Neural cell (in vitro differentiated cells): ENCODE measurements around the gene COL6A5. TPM values are rescaled to one million over a fixed set of nuclear protein-coding genes. Genes with fewer than 3 reads are reported as not detected.

Source experiments
- H2AFZ ChIP-seq: fragments of 200-600, 300-800 bp; sonication (generic), shearing (Covaris generic); 2 replicates; pipeline ENCODE4 v1.6.0; 2014; ENCODE audit warnings: low read depth, mild to moderate bottlenecking, antibody characterized with exemption, low read length, moderate library complexity
- H3F3A ChIP-seq: fragments of 200-600 bp; shearing (Covaris generic); 2 replicates; pipeline ENCODE4 v1.6.1; 2016; ENCODE audit warnings: mild to moderate bottlenecking, moderate library complexity, mixed read lengths, antibody characterized with exemption, low read length; ENCODE audit not compliant: insufficient read depth, poor library complexity, severe bottlenecking
- H3K27ac ChIP-seq: fragments of 200-600, 300-800 bp; sonication (generic), shearing (Covaris generic); 2 replicates; pipeline ENCODE4 v1.5.1; 2014; ENCODE audit warnings: mild to moderate bottlenecking, low read length, moderate library complexity
- H3K27me3 ChIP-seq: fragments of 300-800, 200-600 bp; sonication (generic), shearing (Covaris generic); 2 replicates; pipeline ENCODE4 v1.6.0; 2014; ENCODE audit warnings: mild to moderate bottlenecking, low read depth, low read length, moderate library complexity; ENCODE audit not compliant: insufficient read depth
- H3K36me3 ChIP-seq: fragments of 300-800, 200-600 bp; sonication (generic), shearing (Covaris generic); 2 replicates; pipeline ENCODE4 v1.5.1; 2014; ENCODE audit warnings: mild to moderate bottlenecking, antibody characterized with exemption, low read length, moderate library complexity; ENCODE audit not compliant: insufficient read depth
- H3K4me2 ChIP-seq: fragments of 300-800, 200-600 bp; sonication (generic), shearing (Covaris generic); 2 replicates; pipeline ENCODE4 v1.6.0; 2014; ENCODE audit warnings: mild to moderate bottlenecking, low read length
- H3K4me3 ChIP-seq: fragments of 300-800, 200-600 bp; sonication (generic), shearing (Covaris generic); 2 replicates; pipeline ENCODE4 v1.5.1; 2014; ENCODE audit warnings: mild to moderate bottlenecking, low read length, moderate library complexity
- H3K79me2 ChIP-seq: fragments of 200-600 bp; shearing (Covaris generic); replicated peaks from 2 replicates; pipeline ENCODE4 v1.6.0; 2014; ENCODE audit warnings: mild to moderate bottlenecking, low read length, moderate library complexity; ENCODE audit not compliant: insufficient read depth
- H3K9ac ChIP-seq: fragments of 300-800, 200-600 bp; sonication (generic), shearing (Covaris generic); 2 replicates; pipeline ENCODE4 v1.6.1; 2016; ENCODE audit warnings: mild to moderate bottlenecking, low read length, mixed read lengths
- H3K9me2 ChIP-seq: fragments of 200-600 bp; shearing (Covaris generic); 2 replicates; pipeline ENCODE4 v1.6.1; 2016; ENCODE audit warnings: mild to moderate bottlenecking, low read length, mixed read lengths; ENCODE audit not compliant: insufficient read depth
- H3K9me3 ChIP-seq: fragments of 200-600, 300-800 bp; sonication (generic), shearing (Covaris generic); 2 replicates; pipeline ENCODE4 v1.6.1; 2016; ENCODE audit warnings: mild to moderate bottlenecking, mixed run types, low read length, moderate library complexity, mixed read lengths
- H4K20me1 ChIP-seq: fragments of 200-600 bp; shearing (Covaris generic); 2 replicates; pipeline ENCODE4 v1.6.1; 2016; ENCODE audit warnings: mild to moderate bottlenecking, mixed run types; ENCODE audit not compliant: insufficient read depth
- EP300 ChIP-seq: fragments of 450-650 bp; conservative IDR thresholded peaks from 2 replicates; pipeline ENCODE4 v1.6.1; 2014; ENCODE audit warnings: antibody characterized with exemption, mild to moderate bottlenecking, moderate library complexity; ENCODE audit not compliant: poor library complexity, severe bottlenecking
- EZH2 ChIP-seq: fragments of 200-600, 300-800 bp; shearing (Covaris generic), sonication (generic); IDR thresholded peaks from 2 replicates; pipeline ENCODE4 v1.6.1; 2014; ENCODE audit warnings: antibody characterized with exemption, low read length, borderline replicate concordance, mild to moderate bottlenecking; ENCODE audit not compliant: insufficient read depth, poor library complexity, severe bottlenecking
- MXI1 ChIP-seq: fragments of 450-650 bp; conservative IDR thresholded peaks from 2 replicates; pipeline ENCODE4 v1.6.1; 2014; ENCODE audit warnings: antibody characterized with exemption, mild to moderate bottlenecking; ENCODE audit not compliant: poor library complexity, severe bottlenecking
- POLR2AphosphoS5 ChIP-seq: IDR thresholded peaks from 2 replicates; pipeline ENCODE4 v1.6.1; 2012
- RAD21 ChIP-seq: fragments of 450-650 bp; conservative IDR thresholded peaks from 2 replicates; pipeline ENCODE4 v1.6.1; 2014; ENCODE audit warnings: antibody characterized with exemption, mild to moderate bottlenecking, moderate library complexity
- SMC3 ChIP-seq: fragments of 450-650 bp; conservative IDR thresholded peaks from 2 replicates; pipeline ENCODE4 v1.6.1; 2014; ENCODE audit warnings: antibody characterized with exemption, mild to moderate bottlenecking, moderate library complexity; ENCODE audit not compliant: poor library complexity
- TAF1 ChIP-seq: IDR thresholded peaks from 2 replicates; pipeline ENCODE4 v1.6.1; 2012; ENCODE audit warnings: low read depth
- polyA plus RNA-seq: library from polyadenylated mRNA; depleted of rRNA; stranded (reverse); fragments of >200 nt; gene quantifications from 2 replicates; pipeline ENCODE4 v1.2.3, GENCODE V29; 2014
- TF ChIP-seq, protein P1 (sequence below): fragments of 450-650 bp; IDR thresholded peaks from 2 replicates; pipeline ENCODE4 v1.5.1; 2014; ENCODE audit warnings: antibody characterized with exemption, mild to moderate bottlenecking, moderate library complexity; ENCODE audit not compliant: poor library complexity, severe bottlenecking
- TF ChIP-seq, protein P2 (sequence below): IDR thresholded peaks from 2 replicates; pipeline ENCODE4 v1.6.1; 2012; ENCODE audit warnings: borderline replicate concordance

The COL6A5 gene
- polyA plus RNA-seq, 1 donor from 2014 or later = not detected

DNA sequence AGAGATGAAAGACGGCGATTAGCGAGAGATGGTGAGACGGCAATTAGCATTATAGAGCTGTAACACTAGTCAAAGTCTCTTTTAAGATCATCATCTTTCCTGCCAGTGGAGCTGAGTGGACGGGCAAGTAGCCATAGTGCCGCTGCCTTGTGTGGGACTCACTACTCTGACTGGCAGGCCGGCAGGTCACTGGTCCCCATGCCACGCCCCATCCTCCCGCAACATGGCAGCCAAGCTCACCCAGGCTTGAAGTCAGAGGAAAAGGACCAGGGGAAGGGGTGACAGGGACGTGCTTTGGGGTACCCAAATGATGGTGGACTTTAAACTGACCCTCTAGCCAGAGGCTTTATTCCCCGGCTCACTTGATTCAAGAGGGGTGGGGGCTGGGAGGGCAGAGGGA is 44.6 kb upstream of the COL6A5 start:
- Histone ChIP-seq H3K9me2 (no peaks in the 10 kb centered on the region), H3K36me3 (no peaks in the 10 kb centered on the region), H3K27ac (no peak overlapping the region), H3K79me2 (no peaks in the 10 kb centered on the region), H3K9me3 (no peaks in the 10 kb centered on the region), H3K27me3 (no peaks in the 10 kb centered on the region), H4K20me1 (no peaks in the 10 kb centered on the region), H3F3A (no peaks in the 10 kb centered on the region), H2AFZ (no peak overlapping the region), H3K4me3 (no peak overlapping the region), H3K9ac (no peak overlapping the region), H3K4me2 (no peak overlapping the region)
- TF ChIP-seq EZH2 = no peak
- no peak for TF ChIP-seq RAD21

DNA sequence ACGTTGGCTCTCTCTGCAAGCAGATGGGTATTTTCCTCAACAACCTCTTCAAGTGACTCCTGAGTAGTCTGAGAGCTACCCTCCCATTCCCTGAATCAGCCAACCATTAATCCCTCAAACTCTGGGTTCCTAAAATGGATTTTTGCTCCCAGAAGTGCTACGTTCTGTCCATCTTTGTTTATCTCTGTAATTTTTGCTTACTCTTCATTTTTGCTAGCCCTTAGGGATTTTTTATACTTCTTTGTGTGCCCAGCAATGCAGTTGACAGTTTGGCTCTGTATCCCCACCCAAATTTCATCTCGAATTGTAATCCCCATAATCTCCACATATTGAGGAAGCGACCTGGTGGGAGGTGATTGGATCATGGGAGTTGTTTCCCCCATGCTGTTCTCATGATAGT is 35.4 kb upstream of the COL6A5 start:
- H3K79me2 ChIP-seq = no peaks in the 10 kb centered on the region

More for the DNA sequence above, 35.4 kb upstream of the COL6A5 start:
- Histone ChIP-seq H3K9me2 (no peaks in the 10 kb centered on the region), H3K9ac (no peak overlapping the region), H3K9me3 (no peaks in the 10 kb centered on the region), H3K36me3 (no peaks in the 10 kb centered on the region), H3K27ac (no peak overlapping the region), H2AFZ (no peak overlapping the region), H3K4me3 (no peak overlapping the region), H3K27me3 (no peaks in the 10 kb centered on the region), H3F3A (no peaks in the 10 kb centered on the region), H4K20me1 (no peaks in the 10 kb centered on the region), H3K4me2 (no peak overlapping the region)
- TF ChIP-seq EP300 (no peak), POLR2AphosphoS5 (no peak), TAF1 (no peak), SMC3 (no peak), RAD21 (no peak), MXI1 (no peak), EZH2 (no peak)
- TF ChIP-seq, protein P1, sequence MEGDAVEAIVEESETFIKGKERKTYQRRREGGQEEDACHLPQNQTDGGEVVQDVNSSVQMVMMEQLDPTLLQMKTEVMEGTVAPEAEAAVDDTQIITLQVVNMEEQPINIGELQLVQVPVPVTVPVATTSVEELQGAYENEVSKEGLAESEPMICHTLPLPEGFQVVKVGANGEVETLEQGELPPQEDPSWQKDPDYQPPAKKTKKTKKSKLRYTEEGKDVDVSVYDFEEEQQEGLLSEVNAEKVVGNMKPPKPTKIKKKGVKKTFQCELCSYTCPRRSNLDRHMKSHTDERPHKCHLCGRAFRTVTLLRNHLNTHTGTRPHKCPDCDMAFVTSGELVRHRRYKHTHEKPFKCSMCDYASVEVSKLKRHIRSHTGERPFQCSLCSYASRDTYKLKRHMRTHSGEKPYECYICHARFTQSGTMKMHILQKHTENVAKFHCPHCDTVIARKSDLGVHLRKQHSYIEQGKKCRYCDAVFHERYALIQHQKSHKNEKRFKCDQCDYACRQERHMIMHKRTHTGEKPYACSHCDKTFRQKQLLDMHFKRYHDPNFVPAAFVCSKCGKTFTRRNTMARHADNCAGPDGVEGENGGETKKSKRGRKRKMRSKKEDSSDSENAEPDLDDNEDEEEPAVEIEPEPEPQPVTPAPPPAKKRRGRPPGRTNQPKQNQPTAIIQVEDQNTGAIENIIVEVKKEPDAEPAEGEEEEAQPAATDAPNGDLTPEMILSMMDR = no peak
- TF ChIP-seq, protein P2, sequence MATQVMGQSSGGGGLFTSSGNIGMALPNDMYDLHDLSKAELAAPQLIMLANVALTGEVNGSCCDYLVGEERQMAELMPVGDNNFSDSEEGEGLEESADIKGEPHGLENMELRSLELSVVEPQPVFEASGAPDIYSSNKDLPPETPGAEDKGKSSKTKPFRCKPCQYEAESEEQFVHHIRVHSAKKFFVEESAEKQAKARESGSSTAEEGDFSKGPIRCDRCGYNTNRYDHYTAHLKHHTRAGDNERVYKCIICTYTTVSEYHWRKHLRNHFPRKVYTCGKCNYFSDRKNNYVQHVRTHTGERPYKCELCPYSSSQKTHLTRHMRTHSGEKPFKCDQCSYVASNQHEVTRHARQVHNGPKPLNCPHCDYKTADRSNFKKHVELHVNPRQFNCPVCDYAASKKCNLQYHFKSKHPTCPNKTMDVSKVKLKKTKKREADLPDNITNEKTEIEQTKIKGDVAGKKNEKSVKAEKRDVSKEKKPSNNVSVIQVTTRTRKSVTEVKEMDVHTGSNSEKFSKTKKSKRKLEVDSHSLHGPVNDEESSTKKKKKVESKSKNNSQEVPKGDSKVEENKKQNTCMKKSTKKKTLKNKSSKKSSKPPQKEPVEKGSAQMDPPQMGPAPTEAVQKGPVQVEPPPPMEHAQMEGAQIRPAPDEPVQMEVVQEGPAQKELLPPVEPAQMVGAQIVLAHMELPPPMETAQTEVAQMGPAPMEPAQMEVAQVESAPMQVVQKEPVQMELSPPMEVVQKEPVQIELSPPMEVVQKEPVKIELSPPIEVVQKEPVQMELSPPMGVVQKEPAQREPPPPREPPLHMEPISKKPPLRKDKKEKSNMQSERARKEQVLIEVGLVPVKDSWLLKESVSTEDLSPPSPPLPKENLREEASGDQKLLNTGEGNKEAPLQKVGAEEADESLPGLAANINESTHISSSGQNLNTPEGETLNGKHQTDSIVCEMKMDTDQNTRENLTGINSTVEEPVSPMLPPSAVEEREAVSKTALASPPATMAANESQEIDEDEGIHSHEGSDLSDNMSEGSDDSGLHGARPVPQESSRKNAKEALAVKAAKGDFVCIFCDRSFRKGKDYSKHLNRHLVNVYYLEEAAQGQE = no peak
